GM12878 (cell line): ENCODE data around the gene CNTN6. TPM values are rescaled to one million over a fixed set of nuclear protein-coding genes. Genes with fewer than 3 reads are reported as not detected.

Experiments used
- ATAC-seq: fragments of 200-7000 bp; cut with Tn5 transposase; 3 replicates; pipeline ENCODE4 v1.9.1; 2020; ENCODE audit warnings: mild to moderate bottlenecking, moderate library complexity
- BruUV-seq: library from RNA; stranded (reverse); fragments of 400-500 nt; replicated peaks from 2 replicates; lab custom pipeline; 2021; lab: Mats Ljungman, UMichigan
- CTCF ChIA-PET: fragments of 300-600 bp; sonication (Branson Sonifier 250); formaldehyde crosslinking; extraction: SDS; loops from one replicate; lab custom pipeline; 2021; ENCODE audit warnings: inconsistent platforms; lab: Yijun Ruan, JAX
- POLR2A ChIA-PET: fragments of 350-600 bp; formaldehyde crosslinking; extraction: SDS; loops from one replicate; lab custom pipeline; 2021; ENCODE audit warnings: inconsistent platforms; lab: Charles Lee
- RAD21 ChIA-PET: fragments of 300-600 bp; sonication (Branson Sonifier 250); formaldehyde crosslinking; loops from one replicate; lab custom pipeline; 2023; ENCODE audit warnings: antibody characterized with exemption; ENCODE audit not compliant: unreplicated experiment; lab: Charles Lee
- SMC1A ChIA-PET: fragments of 300-600 bp; sonication (Branson Sonifier 250); formaldehyde crosslinking; loops from one replicate; lab custom pipeline; 2023; ENCODE audit not compliant: unreplicated experiment, uncharacterized antibody; lab: Charles Lee
- DNase-seq: peaks from one replicate; pipeline ENCODE4 v3.0.0-alpha.2; 2011; ENCODE audit warnings: low read depth, low spot score
- FAIRE-seq: peaks from 3 replicates; lab custom pipeline; 2011; peaks lifted over from hg19 to GRCh38; lab: Jason Lieb, UNC
- H2AFZ ChIP-seq: 2 replicates; pipeline ENCODE4 v1.6.0; 2011; ENCODE audit warnings: low read depth, low read length, control low read depth; ENCODE audit not compliant: control insufficient read depth
- H3K27ac ChIP-seq: 2 replicates; pipeline ENCODE4 v1.5.1; 2011; ENCODE audit warnings: control low read depth; ENCODE audit not compliant: control insufficient read depth, insufficient read depth
- H3K27me3 ChIP-seq, 2 experiments: replicated peaks in 1 of 2; 2 replicates each; pipeline versions ENCODE4 v1.6.0 to v1.6.1; 2011; ENCODE audit warnings: low read length in 1 of 2; ENCODE audit not compliant: control insufficient read depth in 2 of 2, insufficient read depth in 2 of 2
- H3K36me3 ChIP-seq, 2 experiments: 2 replicates each; pipeline ENCODE4 v1.5.1; 2011; ENCODE audit warnings: low read length in 1 of 2; ENCODE audit not compliant: control insufficient read depth in 2 of 2, insufficient read depth in 2 of 2
- H3K4me1 ChIP-seq: 2 replicates; pipeline ENCODE4 v1.6.1; 2011; ENCODE audit warnings: mild to moderate bottlenecking, low read length, moderate library complexity, mixed read lengths; ENCODE audit not compliant: control insufficient read depth, insufficient read depth
- H3K4me2 ChIP-seq: 2 replicates; pipeline ENCODE4 v1.6.0; 2011; ENCODE audit warnings: control low read depth; ENCODE audit not compliant: control insufficient read depth, insufficient read depth
- H3K4me3 ChIP-seq: fragments of 200-600 bp; sonication (generic); 2 replicates; pipeline ENCODE4 v1.5.1; 2016
- H3K79me2 ChIP-seq: 2 replicates; pipeline ENCODE4 v1.6.0; 2011; ENCODE audit warnings: low read length; ENCODE audit not compliant: control insufficient read depth, insufficient read depth
- H3K9ac ChIP-seq: 2 replicates; pipeline ENCODE4 v1.8.0; 2011; ENCODE audit warnings: low read length, control low read depth, mixed read lengths; ENCODE audit not compliant: control insufficient read depth, insufficient read depth
- H3K9me3 ChIP-seq: replicated peaks from 3 replicates; pipeline ENCODE4 v1.5.1; 2011; ENCODE audit warnings: mild to moderate bottlenecking, low read length; ENCODE audit not compliant: control insufficient read depth, insufficient read depth
- H4K20me1 ChIP-seq: 2 replicates; pipeline ENCODE4 v1.6.0; 2011; ENCODE audit not compliant: control insufficient read depth, insufficient read depth
- CEBPB ChIP-seq, 2 experiments: fragments of 150-350 bp in 1 of 2; IDR thresholded peaks; 2 replicates each; pipeline ENCODE4 v1.6.1; 2012 to 2014; ENCODE audit warnings: low read depth in 2 of 2, low read length in 2 of 2, borderline replicate concordance in 1 of 2, inconsistent platforms in 1 of 2
- CHD2 ChIP-seq: IDR thresholded peaks from 2 replicates; pipeline ENCODE4 v1.6.1; 2011; ENCODE audit warnings: low read depth, low read length, improper control_type of control experiment, borderline replicate concordance
- EED ChIP-seq: sonication (generic); IDR thresholded peaks from 2 replicates; pipeline ENCODE4 v1.6.1; 2016; ENCODE audit warnings: antibody characterized with exemption, low read depth
- IRF4 ChIP-seq: IDR thresholded peaks from 2 replicates; pipeline ENCODE4 v1.6.1; 2011; ENCODE audit warnings: low read depth, low read length
- POU2F2 ChIP-seq: IDR thresholded peaks from 3 replicates; pipeline ENCODE4 v1.6.1; 2011; ENCODE audit warnings: low read depth, mild to moderate bottlenecking, low read length, borderline replicate concordance
- RB1 ChIP-seq: fragments of 450-650 bp; formaldehyde crosslinking; IDR thresholded peaks from 2 replicates; pipeline ENCODE4 v1.6.1; 2017; ENCODE audit warnings: mild to moderate bottlenecking, borderline replicate concordance
- SMAD5 ChIP-seq: IDR thresholded peaks from 2 replicates; pipeline ENCODE4 v1.6.1; 2016; ENCODE audit warnings: antibody characterized with exemption, low read depth
- SUPT20H ChIP-seq: IDR thresholded peaks from 2 replicates; pipeline ENCODE4 v1.6.1; 2011; ENCODE audit warnings: low read depth, mild to moderate bottlenecking, low read length, moderate library complexity, borderline replicate concordance; ENCODE audit not compliant: control insufficient read depth
- SUZ12 ChIP-seq: fragments of 200-600 bp; sonication (generic); IDR thresholded peaks from one replicate; pipeline ENCODE4 v1.6.1; 2018; ENCODE audit warnings: antibody characterized with exemption, mild to moderate bottlenecking; ENCODE audit not compliant: unreplicated experiment
- WRNIP1 ChIP-seq: IDR thresholded peaks from 2 replicates; pipeline ENCODE4 v1.6.1; 2011; ENCODE audit warnings: low read depth, low read length, improper control_type of control experiment, borderline replicate concordance
- ZNF622 ChIP-seq: fragments of 450-650 bp; IDR thresholded peaks from 2 replicates; pipeline ENCODE4 v1.6.1; 2017; ENCODE audit warnings: mild to moderate bottlenecking, inconsistent platforms
- ZZZ3 ChIP-seq: IDR thresholded peaks from 2 replicates; pipeline ENCODE4 v1.6.1; 2011; ENCODE audit warnings: low read depth; ENCODE audit not compliant: control insufficient read depth, insufficient read length
- WGBS: methylation state at CpG from one replicate; pipeline ENCODE4 v1.1.6; 2016; ENCODE audit warnings: low lambda C conversion rate; ENCODE audit not compliant: insufficient replicate concordance, insufficient coverage; ENCODE audit errors: missing lambda C conversion rate; 5-methylcytosine and 5-hydroxymethylcytosine counted together
- in situ Hi-C: fragments of 300-500 bp; cut with MboI; formaldehyde crosslinking; loops from 9 replicates; pipeline ENCODE4 v1.14.3; 2018; ENCODE audit warnings: mixed read lengths
- intact Hi-C: fragments of 100-400 bp; cut with micrococcal nuclease; formaldehyde crosslinking; loops from one replicate; pipeline ENCODE4 v1.14.2; 2022; ENCODE audit not compliant: unreplicated experiment
- polyA plus RNA-seq, 11 experiments: library from polyadenylated mRNA; depleted of rRNA in 4 of 11; unstranded in 6 of 11; stranded (reverse) in 5 of 11; fragments of >200 nt; fragmentation: Nextera tagmentation in 4 of 11; fragmentation: Illumina TruSeq in 1 of 11; extraction: Ambion mirVana in 4 of 11; extraction: Trizol in 1 of 11; gene quantifications; 1 replicate in 1 of 11; 2 replicates in 10 of 11; pipeline versions ENCODE4 v1.2.1 to v1.2.3, GENCODE V29; 2011 to 2016; ENCODE audit warnings: inconsistent platforms in 2 of 11, missing spikeins in 2 of 11, low read depth in 1 of 11
- total RNA-seq, 4 experiments: library from RNA; depleted of rRNA in 3 of 4; stranded (reverse); fragments of >200 nt in 3 of 4; fragmentation: Illumina TruSeq in 1 of 4; extraction: Trizol in 1 of 4; gene quantifications; 2 replicates each; pipeline versions ENCODE4 v1.2.1 to v1.2.3, GENCODE V29; 2013 to 2021
- TF ChIP-seq, protein P1 (sequence below): fragments of 450-650 bp; IDR thresholded peaks from 2 replicates; pipeline ENCODE4 v1.6.1; 2016; ENCODE audit warnings: mild to moderate bottlenecking
- TF ChIP-seq, protein P2 (sequence below), 3 experiments: IDR thresholded peaks in 2 of 3; conservative IDR thresholded peaks in 1 of 3; 2 replicates each; pipeline ENCODE4 v1.5.1; 2011; ENCODE audit warnings: low read depth in 3 of 3, low read length in 3 of 3, mild to moderate bottlenecking in 3 of 3, control low read depth in 2 of 3, moderate library complexity in 2 of 3, inconsistent platforms in 1 of 3, mixed read lengths in 1 of 3; ENCODE audit not compliant: control insufficient read depth in 2 of 3, insufficient read depth in 1 of 3; ENCODE audit errors: extremely low read depth in 1 of 3
- TF ChIP-seq, protein P3 (sequence below): fragments of 450-650 bp; IDR thresholded peaks from 2 replicates; pipeline ENCODE4 v1.6.1; 2017; ENCODE audit warnings: mild to moderate bottlenecking, moderate library complexity

CNTN6 gene
- total and polyA plus RNA-seq, 10 of the 15 experiments (the other 5 are each of a cell fraction or from before 2014, with no cell fraction given), result not detected

DNA sequence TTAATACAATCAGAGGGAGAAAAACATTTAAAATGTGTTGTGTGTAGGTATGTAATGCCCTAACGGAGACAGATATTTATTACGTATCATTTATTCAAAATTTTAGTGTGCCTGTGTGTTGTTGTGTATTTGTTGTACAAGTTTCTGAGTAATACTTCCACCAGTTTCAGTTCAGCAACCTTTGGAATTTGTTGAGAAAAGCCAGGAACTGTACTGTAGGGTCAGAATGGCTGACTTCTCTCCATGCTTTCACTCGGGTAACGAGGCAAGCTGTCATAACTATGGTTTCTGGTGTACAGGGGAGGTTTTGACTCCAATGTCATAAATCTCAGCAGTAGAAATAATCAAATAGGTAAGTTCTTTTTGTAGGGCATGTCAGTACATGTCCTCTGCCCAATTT lies 23.8 kb upstream of the CNTN6 start:
- H3K36me3 ChIP-seq, result no peaks in the 10 kb centered on the region
- ATAC-seq, result no peak
- ChIA-PET RAD21 (no interaction called here), CTCF (no interaction called here), SMC1A (interaction anchor here (0.9 kb wide), 1 partner anchor 46 kb away, joined by 3 read pairs; no protein-coding TSS in a partner anchor)
- no peaks in the 10 kb centered on the region for H3K27me3 ChIP-seq
- H3K27ac ChIP-seq, result no peak overlapping the region
- no peak for FAIRE-seq
- no peak overlapping the region for H3K4me3 ChIP-seq
- DNase-seq, result no peak
- H4K20me1 ChIP-seq, result no peaks in the 10 kb centered on the region
- no peak overlapping the region; the same call in 1 of the 2 replicates for H2AFZ ChIP-seq
- H3K9me3 ChIP-seq, result no peaks in the 10 kb centered on the region
- no peak overlapping the region for H3K4me2 ChIP-seq
- no TSS peak for BruUV-seq
- in situ Hi-C loops, result no loop called here
- H3K4me1 ChIP-seq, result no peaks in the 10 kb centered on the region
- intact Hi-C loops, result no loop called here
- no peak for TF ChIP-seq IRF4
- TF ChIP-seq RB1, result no peak
- TF ChIP-seq SMAD5, result no peak
- no peak for TF ChIP-seq EED
- TF ChIP-seq POU2F2, result no peak
- no peak for TF ChIP-seq CHD2
- TF ChIP-seq, protein P1, sequence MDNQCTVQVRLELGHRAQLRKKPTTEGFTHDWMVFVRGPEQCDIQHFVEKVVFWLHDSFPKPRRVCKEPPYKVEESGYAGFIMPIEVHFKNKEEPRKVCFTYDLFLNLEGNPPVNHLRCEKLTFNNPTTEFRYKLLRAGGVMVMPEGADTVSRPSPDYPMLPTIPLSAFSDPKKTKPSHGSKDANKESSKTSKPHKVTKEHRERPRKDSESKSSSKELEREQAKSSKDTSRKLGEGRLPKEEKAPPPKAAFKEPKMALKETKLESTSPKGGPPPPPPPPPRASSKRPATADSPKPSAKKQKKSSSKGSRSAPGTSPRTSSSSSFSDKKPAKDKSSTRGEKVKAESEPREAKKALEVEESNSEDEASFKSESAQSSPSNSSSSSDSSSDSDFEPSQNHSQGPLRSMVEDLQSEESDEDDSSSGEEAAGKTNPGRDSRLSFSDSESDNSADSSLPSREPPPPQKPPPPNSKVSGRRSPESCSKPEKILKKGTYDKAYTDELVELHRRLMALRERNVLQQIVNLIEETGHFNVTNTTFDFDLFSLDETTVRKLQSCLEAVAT, result no peak
- no peak for TF ChIP-seq SUPT20H
- no peak for TF ChIP-seq SUZ12
- no peak for TF ChIP-seq ZZZ3
- TF ChIP-seq ZNF622, result no peak
- TF ChIP-seq, protein P2, sequence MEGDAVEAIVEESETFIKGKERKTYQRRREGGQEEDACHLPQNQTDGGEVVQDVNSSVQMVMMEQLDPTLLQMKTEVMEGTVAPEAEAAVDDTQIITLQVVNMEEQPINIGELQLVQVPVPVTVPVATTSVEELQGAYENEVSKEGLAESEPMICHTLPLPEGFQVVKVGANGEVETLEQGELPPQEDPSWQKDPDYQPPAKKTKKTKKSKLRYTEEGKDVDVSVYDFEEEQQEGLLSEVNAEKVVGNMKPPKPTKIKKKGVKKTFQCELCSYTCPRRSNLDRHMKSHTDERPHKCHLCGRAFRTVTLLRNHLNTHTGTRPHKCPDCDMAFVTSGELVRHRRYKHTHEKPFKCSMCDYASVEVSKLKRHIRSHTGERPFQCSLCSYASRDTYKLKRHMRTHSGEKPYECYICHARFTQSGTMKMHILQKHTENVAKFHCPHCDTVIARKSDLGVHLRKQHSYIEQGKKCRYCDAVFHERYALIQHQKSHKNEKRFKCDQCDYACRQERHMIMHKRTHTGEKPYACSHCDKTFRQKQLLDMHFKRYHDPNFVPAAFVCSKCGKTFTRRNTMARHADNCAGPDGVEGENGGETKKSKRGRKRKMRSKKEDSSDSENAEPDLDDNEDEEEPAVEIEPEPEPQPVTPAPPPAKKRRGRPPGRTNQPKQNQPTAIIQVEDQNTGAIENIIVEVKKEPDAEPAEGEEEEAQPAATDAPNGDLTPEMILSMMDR (IDR thresholded peaks at IDR 0.05 in 2 of 3, conservative IDR thresholded peaks at IDR 0.05 in 1 of 3; ENCODE audit: control insufficient read depth in 2 of 3, extremely low read depth in 1 of 3, insufficient read depth in 1 of 3, low read depth in 3 of 3, low read length in 3 of 3), result no peak
- TF ChIP-seq, protein P3, sequence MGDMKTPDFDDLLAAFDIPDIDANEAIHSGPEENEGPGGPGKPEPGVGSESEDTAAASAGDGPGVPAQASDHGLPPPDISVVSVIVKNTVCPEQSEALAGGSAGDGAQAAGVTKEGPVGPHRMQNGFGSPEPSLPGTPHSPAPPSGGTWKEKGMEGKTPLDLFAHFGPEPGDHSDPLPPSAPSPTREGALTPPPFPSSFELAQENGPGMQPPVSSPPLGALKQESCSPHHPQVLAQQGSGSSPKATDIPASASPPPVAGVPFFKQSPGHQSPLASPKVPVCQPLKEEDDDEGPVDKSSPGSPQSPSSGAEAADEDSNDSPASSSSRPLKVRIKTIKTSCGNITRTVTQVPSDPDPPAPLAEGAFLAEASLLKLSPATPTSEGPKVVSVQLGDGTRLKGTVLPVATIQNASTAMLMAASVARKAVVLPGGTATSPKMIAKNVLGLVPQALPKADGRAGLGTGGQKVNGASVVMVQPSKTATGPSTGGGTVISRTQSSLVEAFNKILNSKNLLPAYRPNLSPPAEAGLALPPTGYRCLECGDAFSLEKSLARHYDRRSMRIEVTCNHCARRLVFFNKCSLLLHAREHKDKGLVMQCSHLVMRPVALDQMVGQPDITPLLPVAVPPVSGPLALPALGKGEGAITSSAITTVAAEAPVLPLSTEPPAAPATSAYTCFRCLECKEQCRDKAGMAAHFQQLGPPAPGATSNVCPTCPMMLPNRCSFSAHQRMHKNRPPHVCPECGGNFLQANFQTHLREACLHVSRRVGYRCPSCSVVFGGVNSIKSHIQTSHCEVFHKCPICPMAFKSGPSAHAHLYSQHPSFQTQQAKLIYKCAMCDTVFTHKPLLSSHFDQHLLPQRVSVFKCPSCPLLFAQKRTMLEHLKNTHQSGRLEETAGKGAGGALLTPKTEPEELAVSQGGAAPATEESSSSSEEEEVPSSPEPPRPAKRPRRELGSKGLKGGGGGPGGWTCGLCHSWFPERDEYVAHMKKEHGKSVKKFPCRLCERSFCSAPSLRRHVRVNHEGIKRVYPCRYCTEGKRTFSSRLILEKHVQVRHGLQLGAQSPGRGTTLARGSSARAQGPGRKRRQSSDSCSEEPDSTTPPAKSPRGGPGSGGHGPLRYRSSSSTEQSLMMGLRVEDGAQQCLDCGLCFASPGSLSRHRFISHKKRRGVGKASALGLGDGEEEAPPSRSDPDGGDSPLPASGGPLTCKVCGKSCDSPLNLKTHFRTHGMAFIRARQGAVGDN, result no peak
- no peak for TF ChIP-seq WRNIP1
- no peak for TF ChIP-seq CEBPB (IDR thresholded peaks at IDR 0.05; ENCODE audit: borderline replicate concordance in 1 of 2, low read depth in 2 of 2, low read length in 2 of 2)
- TF ChIP-seq, all 136 proteins: peak for 0
- Histone ChIP-seq H3K79me2 (no peaks in the 10 kb centered on the region), H3K9ac (no peak overlapping the region)
- WGBS, result 45% methylated on average over 4 of the region's 4 CpGs
- POLR2A ChIA-PET, result interaction anchor here (0.6 kb wide), 1 partner anchor 478 kb away, joined by 3 read pairs; no protein-coding TSS in a partner anchor
